CD4-positive, alpha-beta T cell treated with Interleukin-1 beta for 1 hour (primary cell): ENCODE measurements around the gene SARM1.
"Not testable (repeated sequence)": the region's sequence is repeated elsewhere in the genome, so short reads cannot be mapped to it uniquely, and the experiment has no call there.

Source experiments
- DNase-seq, 2 donors: peaks; one replicate each; pipeline ENCODE4 v3.0.0-alpha.2; 2020 to 2022

SARM1 gene

GRCh38 chr17:28397275-28397674 is 25.8 kb downstream of the SARM1 start:
- no peak for DNase-seq

DNA sequence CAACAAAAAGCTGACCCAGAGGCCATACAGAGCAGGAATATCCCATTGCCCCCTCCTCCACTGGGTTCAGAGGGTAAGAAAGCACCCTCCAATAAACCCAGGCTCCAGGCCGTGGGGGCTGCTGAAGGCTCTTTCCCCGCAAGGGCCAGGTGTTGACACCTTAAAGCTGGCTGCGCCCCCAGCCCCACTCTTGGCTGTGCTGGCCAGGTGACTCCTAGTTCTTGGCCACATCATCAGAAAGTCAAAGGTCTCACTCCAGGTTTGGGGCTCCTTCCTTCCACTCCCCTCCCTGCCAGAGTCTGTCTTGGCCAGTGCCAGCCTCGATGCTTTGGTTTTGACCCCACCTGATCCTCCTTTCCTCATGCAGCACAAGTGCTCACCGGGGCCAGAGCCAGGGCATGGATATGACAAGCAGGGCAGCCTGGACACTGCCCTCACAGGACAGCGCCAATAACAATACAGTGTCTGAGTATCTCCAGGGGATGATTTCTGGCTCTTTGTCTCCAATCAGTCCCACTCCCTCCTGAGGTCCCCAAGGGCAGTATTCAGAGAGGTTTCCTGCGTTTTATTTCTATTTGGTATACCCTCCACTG is 26.3 kb downstream of the SARM1 start:
- no peak for DNase-seq

DNA sequence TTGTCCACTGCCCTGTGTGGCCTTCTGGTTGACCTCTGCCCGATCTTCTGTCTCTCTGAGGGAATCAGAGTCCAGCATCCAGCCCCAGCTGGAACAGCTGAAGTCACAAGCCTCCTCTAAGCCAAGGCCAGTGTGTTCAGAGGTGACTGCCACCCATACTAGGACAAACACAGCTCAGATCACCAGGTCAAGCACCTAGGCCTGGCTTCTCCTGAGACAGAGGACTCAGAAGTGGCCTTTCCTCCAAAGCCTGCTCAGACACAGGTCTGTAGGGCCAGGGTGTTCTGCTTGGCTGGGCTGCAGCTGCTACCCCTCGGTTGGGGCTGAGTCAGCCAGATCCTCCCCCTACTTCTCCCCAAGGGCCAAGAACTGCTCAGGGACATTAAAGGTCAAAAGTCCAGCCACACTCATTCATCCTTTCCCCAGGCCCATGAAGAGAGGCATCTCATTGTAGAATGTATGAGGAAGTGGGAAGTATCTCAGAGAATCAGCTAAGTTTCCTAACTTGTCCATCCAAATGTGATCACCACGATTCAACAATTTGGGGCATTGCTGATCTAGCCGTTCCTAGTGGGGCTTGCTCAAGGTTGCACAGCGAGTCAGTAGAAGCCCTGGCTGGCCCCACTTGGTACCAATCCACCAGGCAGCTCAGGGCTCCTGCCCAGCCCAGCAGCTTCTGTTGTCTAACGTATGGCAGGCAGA is 26.9 kb downstream of the SARM1 start:
- no peak for DNase-seq

DNA sequence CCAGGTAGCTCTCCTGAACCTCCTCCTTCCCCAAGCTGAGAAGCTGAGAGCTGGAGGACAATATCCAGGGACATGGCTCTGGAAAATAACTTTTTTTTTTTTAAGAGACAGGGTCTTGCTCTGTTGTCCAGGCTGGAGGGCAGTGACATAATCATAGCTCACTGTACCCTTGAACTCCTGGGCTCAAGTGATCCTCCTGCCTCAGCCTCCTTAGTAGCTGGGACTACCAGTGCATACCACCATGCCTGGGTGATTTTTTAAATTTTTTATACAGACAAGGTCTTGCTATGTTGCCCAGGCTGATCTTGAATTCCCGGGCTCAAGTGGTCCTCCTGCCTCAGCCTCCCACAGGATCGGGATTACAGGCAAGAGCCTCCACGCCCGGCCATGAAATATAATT is 28.3 kb downstream of the SARM1 start:
- DNase-seq, result no peak

GRCh38 chr17:28402224-28402630 is 30.7 kb downstream of the SARM1 start:
- no peak for DNase-seq

DNA sequence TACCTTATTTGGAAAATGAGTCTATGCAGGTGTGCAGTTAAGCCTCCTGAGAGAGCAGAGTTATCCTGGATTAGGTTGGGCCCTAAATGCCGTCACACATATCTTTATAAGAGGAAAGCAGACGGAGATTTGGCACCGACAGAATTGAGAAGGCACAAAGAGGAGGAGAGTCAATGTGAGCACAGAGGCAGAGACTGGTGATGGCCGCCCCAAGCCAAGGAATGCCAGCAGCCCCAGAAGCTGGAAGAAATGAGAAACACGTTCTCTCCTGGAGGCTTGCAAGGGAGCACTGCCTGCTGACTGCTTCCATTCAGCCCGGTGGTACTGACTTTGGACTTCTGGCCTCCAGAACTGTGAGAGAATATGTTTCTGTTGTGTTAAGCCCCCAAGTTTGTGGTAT is 31.4 kb downstream of the SARM1 start:
- DNase-seq, result no peak

DNA sequence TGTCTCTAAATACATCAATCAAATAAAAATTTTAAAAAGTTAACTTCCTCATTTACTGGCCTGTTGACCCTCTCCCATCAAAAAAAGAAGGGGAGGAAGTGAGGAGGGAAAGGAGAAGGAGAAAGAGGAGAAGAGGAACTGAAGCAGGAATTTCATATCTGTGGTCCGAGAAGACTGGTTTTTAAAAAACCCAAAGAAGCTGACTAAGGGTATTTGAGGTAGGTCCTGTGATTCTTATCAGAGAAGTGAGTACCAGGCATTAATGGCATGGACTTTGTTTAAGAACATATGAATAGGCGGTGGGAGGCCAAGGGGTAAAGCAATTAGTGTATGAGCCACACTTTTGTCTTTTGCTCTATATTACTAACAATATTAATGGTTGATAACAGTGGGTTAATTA is 32.5 kb downstream of the SARM1 start:
- no peak for DNase-seq

DNA sequence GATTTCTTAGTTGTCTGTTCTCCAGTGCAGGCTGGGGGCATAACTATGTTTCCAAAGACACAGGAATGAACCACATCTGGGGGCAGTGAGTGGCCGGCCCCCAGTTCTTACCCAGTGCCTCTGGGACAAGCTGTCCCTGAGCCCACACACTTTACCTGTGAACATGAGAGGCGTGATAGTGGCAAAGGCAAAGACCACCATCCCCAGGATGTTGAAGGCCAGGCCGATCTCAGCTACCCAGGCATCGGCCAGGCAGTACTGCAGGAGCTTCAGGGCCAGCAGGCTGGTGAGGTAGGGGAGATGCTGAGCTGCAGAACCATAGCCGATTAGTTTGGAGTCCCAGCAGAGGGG is 32.9 kb downstream of the SARM1 start:
- no peak for DNase-seq

GRCh38 chr17:28404812-28405570 is 33.5 kb downstream of the SARM1 start:
- DNase-seq, result no peak

DNA sequence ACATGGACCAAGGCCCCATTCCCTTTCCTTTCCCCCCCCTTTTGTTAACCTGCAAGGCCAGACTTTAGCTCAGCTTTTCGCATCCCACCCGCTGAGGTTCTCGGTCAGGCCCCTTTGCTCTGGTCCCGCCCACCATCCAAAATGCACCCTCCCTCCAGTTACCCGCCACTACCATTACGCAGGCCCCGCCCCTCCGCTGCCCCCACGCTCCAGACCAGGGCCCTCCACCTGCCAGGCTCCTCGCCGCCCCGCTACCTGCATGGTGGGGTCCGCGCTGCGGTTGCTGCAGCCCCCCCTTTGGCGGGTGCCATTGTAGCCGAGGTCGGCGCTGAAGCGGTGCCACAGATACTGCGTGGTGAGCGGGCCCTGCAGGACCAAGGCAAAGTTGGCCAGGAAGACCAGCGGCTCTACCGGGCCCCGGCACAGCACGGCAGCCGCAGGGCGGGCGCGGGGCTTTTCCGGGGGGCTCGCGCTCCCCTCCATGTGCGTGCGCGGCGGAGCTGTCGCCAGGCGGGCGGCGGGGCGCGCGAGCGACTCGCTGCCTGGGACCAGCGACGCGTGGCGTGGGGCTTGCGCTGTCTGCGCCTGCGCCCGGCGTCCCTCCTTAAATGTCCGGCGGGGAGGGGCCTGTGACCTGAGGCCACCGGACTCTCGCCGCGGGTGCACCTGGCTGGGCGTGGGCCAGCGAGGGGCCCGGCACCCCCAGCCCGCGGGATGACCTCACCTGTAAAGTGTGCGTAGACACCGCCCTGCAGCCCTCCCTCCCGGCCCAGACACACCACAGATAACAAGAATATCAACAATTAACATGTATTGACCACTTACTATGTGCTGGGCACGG is 34.4 kb downstream of the SARM1 start, which contains the start of gene SLC46A1:
Gene SLC46A1 (minus strand): TSS at position 581 of the 841 bp plus-strand sequence. CDS start 98 bp downstream, at position 483.
- peak; percentile 17 to 29 for DNase-seq

DNA sequence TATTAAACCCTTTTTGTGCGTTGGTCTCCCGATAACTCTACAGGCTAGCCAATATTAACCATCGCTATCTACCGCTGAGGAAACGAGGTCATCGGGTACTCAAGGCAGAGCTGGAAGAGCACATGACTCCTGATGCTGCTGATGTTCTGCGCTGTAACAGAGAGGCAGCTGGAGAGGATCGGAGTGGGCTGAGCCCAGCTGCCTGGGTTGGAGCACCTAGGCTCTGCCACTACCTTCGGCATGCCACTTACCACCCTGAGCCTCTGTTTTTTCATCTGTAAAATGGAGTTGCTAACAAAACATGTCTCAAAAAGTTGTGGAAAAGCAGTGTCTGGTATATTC is 35.0 kb downstream of the SARM1 start:
- DNase-seq, result no peak

- DNase-seq, result no peak
Measured at GRCh38 chr17:28407130-28407973, 35.9 kb downstream of the SARM1 start.

- no peak for DNase-seq
Measured at GRCh38 chr17:28407974-28408306, 36.4 kb downstream of the SARM1 start.

- DNase-seq, result no peak
Measured at GRCh38 chr17:28412099-28412498, 40.6 kb downstream of the SARM1 start.

- DNase-seq, result no peak
Measured at GRCh38 chr17:28413804-28414203, 42.3 kb downstream of the SARM1 start.

- no peak for DNase-seq
Measured at GRCh38 chr17:28415886-28416285, 44.4 kb downstream of the SARM1 start.

DNA sequence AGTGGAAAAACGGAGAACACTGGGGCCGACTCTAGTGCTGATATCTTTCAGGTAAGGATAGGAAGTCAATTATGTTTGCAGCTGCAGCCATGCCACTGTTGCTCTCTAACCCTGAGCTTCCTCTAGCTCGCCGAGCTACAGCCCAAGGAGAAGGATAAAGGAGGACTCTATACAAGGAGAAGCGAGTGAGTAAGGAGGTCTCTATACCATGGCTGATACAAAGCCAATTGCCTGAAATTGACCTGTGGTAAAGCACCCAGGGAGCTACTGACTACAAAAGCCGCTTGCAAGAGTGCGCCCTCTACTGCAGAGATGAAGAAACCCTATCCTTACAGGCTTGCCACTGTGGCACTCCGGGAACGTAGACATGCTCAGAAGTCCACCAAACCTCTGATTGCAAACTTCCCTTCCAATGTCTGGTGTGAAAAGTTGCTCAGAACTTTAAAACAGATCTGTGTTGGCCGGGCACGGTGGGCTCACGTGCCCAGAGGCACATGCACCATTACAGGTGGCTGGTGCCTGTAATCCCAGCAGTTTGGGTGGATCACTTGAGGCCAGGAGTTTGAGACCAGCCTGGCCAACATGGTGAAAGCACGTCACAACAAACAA is 45.3 kb downstream of the SARM1 start:
- peak; percentile 51 to 62 for DNase-seq

DNA sequence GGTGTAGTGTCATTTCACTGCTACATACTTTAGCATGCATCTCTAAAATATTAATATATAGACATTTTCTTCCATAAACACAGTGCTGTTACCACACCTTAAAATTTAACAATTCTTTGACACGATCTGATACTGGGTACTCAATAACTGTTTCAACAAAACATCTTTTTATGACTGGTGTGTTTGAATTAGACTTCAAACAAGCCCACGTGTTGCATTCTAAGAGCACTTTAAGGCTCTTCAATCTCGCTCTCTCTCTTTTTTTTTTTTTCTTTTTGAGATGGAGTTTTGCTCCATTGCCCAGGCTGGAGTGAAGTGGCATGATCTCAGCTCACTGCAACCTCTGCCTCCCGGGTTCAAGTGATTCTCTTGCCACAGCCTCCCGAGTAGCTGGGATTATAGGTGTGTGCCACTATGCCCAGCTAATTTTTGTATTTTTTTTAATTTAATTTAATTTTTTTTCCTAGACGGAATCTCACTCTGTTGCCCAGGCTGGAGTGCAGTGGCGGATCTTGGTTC is 50.4 kb downstream of the SARM1 start:
- DNase-seq, result no peak

- no peak for DNase-seq
Measured at GRCh38 chr17:28425206-28425605, 53.7 kb downstream of the SARM1 start.

DNA sequence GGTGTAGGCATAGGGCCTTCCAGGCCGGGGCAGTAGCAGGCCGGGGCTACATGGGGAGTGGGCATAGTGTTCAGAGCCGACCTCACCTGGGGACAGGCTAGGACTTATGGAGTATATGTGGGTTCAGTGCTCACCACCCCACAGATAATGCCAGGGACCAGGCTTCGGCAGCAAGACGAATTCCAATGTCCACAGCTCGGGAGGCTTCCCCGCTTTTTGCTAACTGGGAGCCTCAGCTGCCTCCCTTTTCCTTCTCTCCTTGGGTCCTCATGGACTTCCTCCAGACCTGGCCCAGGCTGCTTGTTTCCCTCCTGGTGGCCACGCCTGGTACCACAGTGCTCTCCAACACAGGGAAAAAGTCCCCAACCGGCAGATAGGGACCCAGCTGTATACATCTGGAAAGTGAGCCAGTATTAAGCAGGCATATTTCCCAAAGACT is 54.6 kb downstream of the SARM1 start:
- no peak for DNase-seq

- no peak for DNase-seq
Measured at GRCh38 chr17:28427371-28427770, 55.9 kb downstream of the SARM1 start.

DNA sequence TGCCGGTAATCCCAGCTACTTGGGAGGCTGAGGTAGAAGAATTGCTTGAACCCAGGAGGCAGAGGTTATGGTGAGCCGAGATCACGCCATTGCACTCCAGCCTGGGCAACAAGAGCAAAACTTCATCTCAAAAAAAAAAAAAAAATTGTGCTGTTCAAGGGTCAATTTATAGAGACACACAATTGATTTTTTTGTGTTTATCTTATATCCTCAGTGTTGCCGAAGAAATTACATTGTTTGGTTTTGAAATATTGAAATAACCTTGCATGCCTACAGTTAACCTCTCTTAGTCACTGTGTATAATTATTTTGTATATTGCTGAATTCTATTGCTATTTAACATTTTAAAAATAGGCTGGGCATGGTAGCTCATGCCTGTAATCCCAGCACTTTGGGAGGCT is 56.5 kb downstream of the SARM1 start:
- not testable (repeated sequence) for DNase-seq
